ENCODE data around the gene KPNA1. TPM values are rescaled to one million over a fixed set of nuclear protein-coding genes. Genes with fewer than 3 reads are reported as not detected.

The KPNA1 gene
- polyA plus RNA-seq, 2 of the 4 experiments (the other 2 are of a cell fraction) = 48.1 to 81.8 TPM

GRCh38 chr3:122484985-122485384 lies 29.8 kb downstream of the KPNA1 start:
- Histone ChIP-seq H3K4me3 (no peak overlapping the region), H3K4me2 (no peak overlapping the region), H3K4me1 (peaks cover 26% of the 10 kb centered on the region), H3K9me3 (no peaks in the 10 kb centered on the region), H3K27ac (no peak overlapping the region)
- ChIA-PET POLR2A (no interaction called here), CTCF (no interaction called here)
- WGBS (ENCODE audit: missing lambda C conversion rate) = 73% methylated on average over 5 of the region's 5 CpGs
- TF ChIP-seq CEBPB (IDR thresholded peaks at IDR 0.05) (0 out of 4 replicates have a peak, but pooled peaks of 1 of the 2 experiments have one; percentile 7), FOSB (CRISPR knock-in tag; IDR thresholded peaks at IDR 0.05) (no peak), JUNB (IDR thresholded peaks at IDR 0.05) (no peak), TP53 (CRISPR knock-in tag; IDR thresholded peaks at IDR 0.05) (no peak), RARB (CRISPR knock-in tag; IDR thresholded peaks at IDR 0.05) (no peak), CHD2 (IDR thresholded peaks at IDR 0.05; ENCODE audit: low read length, partially characterized antibody) (no peak)
- no peak for ATAC-seq
- no peak for DNase-seq (ENCODE audit: low read depth in 1 of 2, low spot score in 1 of 2)
- no peak for FAIRE-seq

GRCh38 chr3:122481390-122481789 lies 33.3 kb downstream of the KPNA1 start:
- no peak overlapping the region for H3K27ac ChIP-seq
- CTCF ChIA-PET = no interaction called here
- no peak for DNase-seq (ENCODE audit: low read depth in 1 of 2, low spot score in 1 of 2)
- WGBS (ENCODE audit: missing lambda C conversion rate) = 95% methylated on average over 3 of the region's 3 CpGs
- no peak overlapping the region for H3K4me2 ChIP-seq
- no peak for ATAC-seq
- H3K4me1 ChIP-seq = peaks cover 26% of the 10 kb centered on the region
- H3K9me3 ChIP-seq = no peaks in the 10 kb centered on the region
- POLR2A ChIA-PET = no interaction called here
- no peak overlapping the region for H3K4me3 ChIP-seq
- TF ChIP-seq CHD2 (IDR thresholded peaks at IDR 0.05; ENCODE audit: low read length, partially characterized antibody) = no peak
- TF ChIP-seq HES2 (IDR thresholded peaks at IDR 0.05) = no peak
- TF ChIP-seq HMGXB4 (CRISPR knock-in tag; IDR thresholded peaks at IDR 0.05; ENCODE audit: borderline replicate concordance) = no peak
- no peak for TF ChIP-seq CBX2 (IDR thresholded peaks at IDR 0.05; ENCODE audit: borderline replicate concordance, low read depth)
- no peak for TF ChIP-seq KDM5A (IDR thresholded peaks at IDR 0.05)
- no peak for TF ChIP-seq ZSCAN20 (CRISPR knock-in tag; IDR thresholded peaks at IDR 0.05)
- TF ChIP-seq TP53 (CRISPR knock-in tag; IDR thresholded peaks at IDR 0.05) = no peak
- no peak for TF ChIP-seq PHF8 (IDR thresholded peaks at IDR 0.05; ENCODE audit: borderline replicate concordance, low read depth)
- TF ChIP-seq ESRRA (IDR thresholded peaks at IDR 0.05; ENCODE audit: borderline replicate concordance, low read length) = no peak
- TF ChIP-seq MAFK (IDR thresholded peaks at IDR 0.05; ENCODE audit: partially characterized antibody) = no peak
- TF ChIP-seq E2F6 (IDR thresholded peaks at IDR 0.05; ENCODE audit: borderline replicate concordance, low read depth) = no peak
- no peak for TF ChIP-seq NR3C1 (IDR thresholded peaks at IDR 0.05)
- TF ChIP-seq REST (IDR thresholded peaks at IDR 0.05) = no peak
- FAIRE-seq = no peak

GRCh38 chr3:122476532-122476931 lies 38.2 kb downstream of the KPNA1 start:
- POLR2A ChIA-PET = no interaction called here
- no peak overlapping the region for H3K4me3 ChIP-seq
- no peaks in the 10 kb centered on the region for H3K9me3 ChIP-seq
- no peak overlapping the region for H3K27ac ChIP-seq
- FAIRE-seq = no peak
- no peak overlapping the region for H3K4me2 ChIP-seq
- no peak for DNase-seq (ENCODE audit: low read depth in 1 of 2, low spot score in 1 of 2)
- CTCF ChIA-PET = no interaction called here
- WGBS (ENCODE audit: missing lambda C conversion rate) = 91% methylated on average over 2 of the region's 2 CpGs
- H3K4me1 ChIP-seq = peaks cover 2% of the 10 kb centered on the region
- ATAC-seq = no peak
- TF ChIP-seq JUNB (IDR thresholded peaks at IDR 0.05) = no peak
- no peak for TF ChIP-seq PBX3 (IDR thresholded peaks at IDR 0.05)
- TF ChIP-seq HOXA7 (CRISPR knock-in tag; IDR thresholded peaks at IDR 0.05) = no peak
- no peak for TF ChIP-seq HDAC2 (IDR thresholded peaks at IDR 0.05)
- TF ChIP-seq MAFK (IDR thresholded peaks at IDR 0.05; ENCODE audit: partially characterized antibody) = no peak
- no peak for TF ChIP-seq BHLHE40 (IDR thresholded peaks at IDR 0.05; ENCODE audit: low read depth, low read length)
- no peak for TF ChIP-seq ATOH8 (CRISPR knock-in tag; IDR thresholded peaks at IDR 0.05; ENCODE audit: low read depth)
- TF ChIP-seq USF2 (IDR thresholded peaks at IDR 0.05) = no peak
- TF ChIP-seq NFE2L2 (conservative IDR thresholded peaks at IDR 0.05; ENCODE audit: low read length) = no peak
- no peak for TF ChIP-seq EHMT2 (IDR thresholded peaks at IDR 0.05; ENCODE audit: low read depth)
